ENCODE results near the gene SEC14L2. TPM values are rescaled to one million over a fixed set of nuclear protein-coding genes. Genes with fewer than 3 reads are reported as not detected.

SEC14L2 gene
- total and polyA plus RNA-seq, 2 of the 8 experiments (the other 6 are each of a cell fraction or from before 2014, with no cell fraction given), result 2.8 to 3.2 TPM

- FAIRE-seq, result no peak
- Histone ChIP-seq H3K14ac (ENCODE audit: insufficient read length) (no peak overlapping the region), H3K36me3 (ENCODE audit: control insufficient read depth in 2 of 4, insufficient read depth in 4 of 4, low read length in 3 of 4) (peaks cover 16 to 63% (median 42%) of the 10 kb centered on the region in 4 experiments), H3K4me3 (ENCODE audit: extremely low read depth in 1 of 4, insufficient read depth in 2 of 4, low read depth in 3 of 4, low read length in 4 of 4) (no peak overlapping the region), H3K9me3 (ENCODE audit: insufficient read depth in 2 of 2, low read depth in 1 of 2, low read length in 1 of 2) (no peaks in the 10 kb centered on the region), H2BK20ac (ENCODE audit: low read length) (no peak overlapping the region), H3K27ac (ENCODE audit: low read depth, low read length) (no peak overlapping the region), H3K23me2 (ENCODE audit: low read depth, low read length) (no peaks in the 10 kb centered on the region; the same call in 1 of the 2 replicates), H4K8ac (ENCODE audit: extremely low read depth, insufficient read depth, low read length) (no peak overlapping the region), H2AK5ac (ENCODE audit: low read depth, low read length) (no peak overlapping the region), H3K79me2 (ENCODE audit: control insufficient read depth in 1 of 2, insufficient read depth in 2 of 2, low read length in 2 of 2) (peaks cover 15 to 59% of the 10 kb centered on the region in 2 experiments), H4K5ac (ENCODE audit: insufficient read length, low read depth, low read length) (no peak overlapping the region), H2BK12ac (ENCODE audit: low read depth, low read length) (no peak overlapping the region), H3K79me1 (ENCODE audit: low read depth, low read length) (peaks cover 11% of the 10 kb centered on the region), H3K56ac (replicated peaks; ENCODE audit: insufficient read length, low read depth, low read length) (no peak overlapping the region), H3K4me1 (replicated peaks in 1 of 4; ENCODE audit: control insufficient read depth in 3 of 4, insufficient read depth in 4 of 4, low read length in 3 of 4) (peaks cover 0 to 4% (median 2%) of the 10 kb centered on the region in 4 experiments; a peak in 5 of 7 replicates), H3K4ac (replicated peaks; ENCODE audit: insufficient read length, low read depth, low read length) (no peak overlapping the region), H3K23ac (ENCODE audit: insufficient read length) (no peak overlapping the region), H3K18ac (ENCODE audit: extremely low read depth, low read length) (no peak overlapping the region), H3K4me2 (ENCODE audit: insufficient read depth in 1 of 2, low read depth in 2 of 2, low read length in 2 of 2) (no peak overlapping the region), H3K9ac (replicated peaks in 1 of 4; ENCODE audit: extremely low read depth in 1 of 4, low read depth in 3 of 4, low read length in 3 of 4) (no peak overlapping the region), H4K20me1 (replicated peaks in 1 of 2; ENCODE audit: control insufficient read depth in 1 of 2, insufficient read depth in 2 of 2, low read length in 2 of 2) (peaks cover 20 to 21% of the 10 kb centered on the region in 2 experiments), H2AFZ (ENCODE audit: low read length) (no peak overlapping the region), H3K27me3 (replicated peaks in 1 of 4; ENCODE audit: control insufficient read depth in 3 of 4, extremely low read depth in 1 of 4, insufficient read depth in 3 of 4, low read length in 3 of 4) (no peaks in the 10 kb centered on the region), H2BK5ac (ENCODE audit: low read depth, low read length) (no peak overlapping the region), H2BK15ac (ENCODE audit: low read length) (no peak overlapping the region), H4K91ac (replicated peaks; ENCODE audit: insufficient read length, low read length) (no peak overlapping the region), H2BK120ac (replicated peaks; ENCODE audit: low read depth, low read length) (no peak overlapping the region)
- 96% methylated on average over 3 of the region's 3 CpGs; no CpG with 5 or more reads in 1 of the 2 experiments for WGBS, 2 experiments (ENCODE audit: extremely low coverage in 1 of 2, insufficient coverage in 1 of 2, insufficient read length in 1 of 2, insufficient replicate concordance in 2 of 2, low coverage in 1 of 2, low lambda C conversion rate in 2 of 2, missing lambda C conversion rate in 1 of 2)
- TF ChIP-seq SAP30 (IDR thresholded peaks at IDR 0.05; ENCODE audit: insufficient read depth, insufficient replicate concordance, low read length) (no peak), TAF1 (IDR thresholded peaks at IDR 0.05; ENCODE audit: low read depth, low read length) (no peak), PHF8 (conservative IDR thresholded peaks at IDR 0.05; ENCODE audit: low read depth, low read length) (no peak), ZNF274 (IDR thresholded peaks at IDR 0.05; ENCODE audit: borderline replicate concordance, extremely low read depth, low read length) (no peak)
- CTCF ChIA-PET (ENCODE audit: partially characterized antibody), result no interaction called here
- POLR2A ChIA-PET (ENCODE audit: partially characterized antibody), result no interaction called here
- DNase-seq (ENCODE audit: low read depth in 1 of 2, low spot score in 2 of 2), result no peak
Measured at GRCh38 chr22:30351226-30351625, 45.6 kb upstream of the SEC14L2 start.
